ENCODE data around the gene PTGDS.

Gene PTGDS

DNA sequence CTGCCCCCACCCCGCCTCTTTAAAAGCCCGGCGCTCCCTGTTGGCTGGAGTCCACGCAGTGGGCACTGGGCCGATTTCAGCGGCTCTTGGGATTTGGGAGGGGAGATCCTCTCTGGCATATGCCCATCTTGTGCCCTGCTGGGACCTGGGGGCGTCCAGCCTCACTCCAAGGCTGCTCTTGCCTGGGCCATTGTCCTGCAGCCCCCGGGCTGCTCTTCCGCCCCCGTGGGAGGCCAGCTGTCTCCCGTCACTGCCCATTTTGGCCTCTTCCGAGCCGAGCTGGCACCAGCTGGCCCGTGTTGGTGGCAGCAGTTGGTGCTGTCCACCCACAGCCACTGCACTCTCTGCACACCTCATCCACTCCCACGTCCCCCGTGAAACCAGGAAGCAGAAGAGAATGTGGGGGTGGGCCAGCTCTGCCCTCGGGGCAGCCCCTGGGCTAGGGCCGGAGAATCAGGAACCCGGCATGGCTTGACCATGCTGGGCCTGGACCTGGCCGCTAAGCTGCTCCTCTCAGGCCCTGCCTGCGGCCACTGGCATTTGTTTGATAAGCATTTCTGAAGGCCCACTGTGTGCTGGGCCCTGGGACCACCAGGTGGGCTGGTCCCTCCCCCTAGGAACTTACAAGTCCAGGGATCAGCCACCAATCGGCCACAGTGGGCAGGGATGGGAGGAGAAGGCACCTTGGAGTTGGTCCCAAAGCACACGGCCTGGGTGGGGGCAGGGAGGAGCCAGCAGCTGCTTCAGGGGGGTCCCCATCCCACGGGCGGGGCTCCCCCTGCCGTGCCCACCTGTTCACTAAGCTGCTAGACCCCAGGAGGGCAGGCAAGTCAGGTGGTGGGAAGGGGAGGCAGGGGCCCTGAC is 30.0 kb upstream of the PTGDS start:
- TF ChIP-seq CTCF (IDR thresholded peaks at IDR 0.05; ENCODE audit: low read depth, low read length) = no peak
- no peak overlapping the region for H3K4me3 ChIP-seq (ENCODE audit: low read depth, low read length)

DNA sequence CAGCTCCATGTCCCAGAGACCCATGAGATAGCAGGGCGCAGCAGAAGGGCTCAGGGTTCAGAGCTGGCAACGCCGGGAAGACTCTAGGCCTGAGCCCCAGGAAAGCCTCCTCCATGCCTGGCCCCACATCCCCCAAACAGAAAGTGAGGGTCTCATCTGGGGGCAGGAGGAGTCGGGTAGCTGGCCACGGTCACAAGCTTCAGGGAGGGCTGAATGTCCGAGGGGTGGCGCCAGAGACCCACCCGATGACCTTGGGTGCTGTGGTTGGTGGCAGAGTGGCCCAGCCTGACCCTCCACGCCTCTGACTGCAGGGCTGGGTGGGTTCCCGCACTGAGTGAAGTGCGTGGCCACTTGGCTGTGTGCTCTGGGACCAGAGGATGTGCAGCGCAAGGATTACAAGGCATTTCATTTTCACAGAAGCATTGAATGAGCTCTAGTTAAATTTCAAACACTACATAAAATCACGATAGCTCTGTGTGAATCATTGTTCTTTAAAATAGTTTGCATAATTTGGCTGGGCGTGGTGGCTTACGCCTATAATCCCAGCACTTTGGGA is 29.3 kb upstream of the PTGDS start:
- H3K4me3 ChIP-seq (ENCODE audit: low read depth, low read length) = no peak overlapping the region
- TF ChIP-seq CTCF (IDR thresholded peaks at IDR 0.05; ENCODE audit: low read depth, low read length) = peak; percentile 14; the same call in 1 of the 2 replicates

GRCh38 chr9:136949239-136949816 is 28.0 kb upstream of the PTGDS start:
- peak overlapping the region; percentile 57 for H3K4me3 ChIP-seq (ENCODE audit: low read depth, low read length)
- TF ChIP-seq CTCF (IDR thresholded peaks at IDR 0.05; ENCODE audit: low read depth, low read length) = no peak

DNA sequence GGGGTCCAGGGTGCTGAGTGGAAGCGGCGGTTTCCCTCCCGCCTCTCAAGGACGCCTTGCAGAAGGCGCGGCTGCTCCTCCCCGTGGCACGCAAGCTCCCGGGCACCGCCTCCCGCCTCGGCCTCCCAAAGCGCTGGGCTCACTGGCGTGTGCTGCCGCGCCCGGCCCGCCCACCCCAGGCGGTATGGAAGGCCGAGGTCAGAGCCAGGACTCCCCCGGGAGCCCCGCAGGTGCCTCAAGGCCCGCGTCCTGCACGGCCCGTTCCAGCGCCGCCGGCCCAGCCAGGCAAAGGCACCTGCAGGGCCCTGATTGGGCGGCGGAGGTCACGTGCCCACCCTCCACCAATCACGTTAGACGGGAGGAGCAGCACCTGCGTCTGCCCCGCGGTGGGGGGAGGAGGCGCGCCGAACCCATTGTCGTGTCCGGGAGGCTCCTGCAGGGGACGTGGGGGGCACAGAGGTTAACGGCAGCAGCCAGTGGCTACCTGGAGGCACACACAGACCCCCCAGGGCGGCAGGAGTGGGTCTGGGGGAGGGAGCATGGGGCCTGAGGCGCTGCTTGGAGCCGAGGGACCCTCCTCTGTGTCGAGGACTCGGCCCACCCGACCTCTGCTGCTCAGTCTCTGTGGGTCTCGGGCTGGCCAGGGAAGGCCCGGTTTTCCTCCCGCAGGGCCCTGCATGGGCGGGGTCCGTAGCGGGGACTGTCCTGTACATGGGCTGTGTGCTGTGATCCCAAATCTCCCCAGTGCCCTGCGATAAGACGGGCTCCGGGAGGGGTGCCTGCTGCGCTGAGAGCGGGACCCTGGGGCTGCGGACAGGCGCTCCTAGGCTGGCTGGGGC is 27.3 kb upstream of the PTGDS start:
- peak overlapping the region; percentile 57 for H3K4me3 ChIP-seq (ENCODE audit: low read depth, low read length)
- no peak for TF ChIP-seq CTCF (IDR thresholded peaks at IDR 0.05; ENCODE audit: low read depth, low read length)

DNA sequence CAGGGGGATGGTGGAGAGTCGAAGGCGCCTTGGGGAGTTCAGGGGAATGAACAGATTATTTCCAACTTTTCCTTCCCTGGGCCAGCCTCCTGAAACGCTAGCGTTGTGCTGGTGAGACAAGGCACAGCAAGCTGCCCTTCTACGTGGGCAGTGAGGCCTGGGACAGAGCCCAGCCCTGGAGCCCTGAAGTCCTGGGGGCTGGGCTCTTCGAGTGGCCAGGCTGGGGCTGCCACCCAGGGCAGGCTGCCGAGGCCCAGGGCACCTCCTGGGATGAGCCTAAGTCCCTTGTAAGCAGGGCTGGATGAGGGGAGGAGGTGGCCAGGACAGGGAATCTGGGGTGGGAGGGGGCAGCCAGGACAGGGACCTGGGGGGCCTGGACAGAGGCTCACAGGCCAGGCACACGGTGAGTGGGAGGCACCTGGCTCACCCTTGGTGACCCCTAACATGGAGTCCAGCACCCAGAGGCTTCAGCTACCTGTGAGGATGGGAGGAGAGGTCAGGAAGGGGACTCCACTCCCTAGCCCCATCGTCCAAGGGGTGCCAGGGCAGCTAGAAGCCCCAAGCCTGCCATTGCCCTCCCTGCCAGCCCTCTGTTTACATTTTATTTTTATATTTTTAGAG is 26.5 kb upstream of the PTGDS start:
- H3K4me3 ChIP-seq (ENCODE audit: low read depth, low read length) = no peak overlapping the region
- no peak for TF ChIP-seq CTCF (IDR thresholded peaks at IDR 0.05; ENCODE audit: low read depth, low read length)

GRCh38 chr9:136951541-136952320 is 25.6 kb upstream of the PTGDS start, which contains the start of gene LCN12:
TSS of gene LCN12 (plus strand) at chr9:136952273. CDS start at chr9:136952328, 55 bp downstream.
- TF ChIP-seq CTCF (IDR thresholded peaks at IDR 0.05; ENCODE audit: low read depth, low read length) = no peak
- H3K4me3 ChIP-seq (ENCODE audit: low read depth, low read length) = no peak within 1 kb of the TSS

Measured in WI38 (cell line).